ENCODE measurements around the gene TPRA1.

DNA sequence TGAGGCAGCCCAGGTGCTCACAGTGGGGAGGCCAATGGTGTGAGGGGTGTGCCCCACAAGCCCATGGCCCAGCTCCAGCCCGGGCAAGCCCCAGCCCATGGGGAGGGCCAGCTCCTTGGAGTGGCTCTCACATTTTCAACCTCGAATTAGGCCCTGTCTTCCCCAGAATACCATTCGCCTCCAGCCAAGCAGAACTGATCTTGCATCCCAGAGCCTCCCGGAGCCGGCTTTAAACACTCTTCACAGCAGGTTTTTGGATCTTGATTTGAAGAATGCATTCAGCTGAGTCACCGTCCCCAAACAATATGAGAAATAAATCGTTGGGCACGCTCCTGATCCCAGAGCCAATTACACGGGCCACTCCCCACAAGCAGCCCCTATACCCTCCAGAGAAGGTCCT, 23.7 kb downstream of the TPRA1 start:
- TF ChIP-seq POLR2A (IDR thresholded peaks at IDR 0.05): no peak
- TF ChIP-seq, protein P1, sequence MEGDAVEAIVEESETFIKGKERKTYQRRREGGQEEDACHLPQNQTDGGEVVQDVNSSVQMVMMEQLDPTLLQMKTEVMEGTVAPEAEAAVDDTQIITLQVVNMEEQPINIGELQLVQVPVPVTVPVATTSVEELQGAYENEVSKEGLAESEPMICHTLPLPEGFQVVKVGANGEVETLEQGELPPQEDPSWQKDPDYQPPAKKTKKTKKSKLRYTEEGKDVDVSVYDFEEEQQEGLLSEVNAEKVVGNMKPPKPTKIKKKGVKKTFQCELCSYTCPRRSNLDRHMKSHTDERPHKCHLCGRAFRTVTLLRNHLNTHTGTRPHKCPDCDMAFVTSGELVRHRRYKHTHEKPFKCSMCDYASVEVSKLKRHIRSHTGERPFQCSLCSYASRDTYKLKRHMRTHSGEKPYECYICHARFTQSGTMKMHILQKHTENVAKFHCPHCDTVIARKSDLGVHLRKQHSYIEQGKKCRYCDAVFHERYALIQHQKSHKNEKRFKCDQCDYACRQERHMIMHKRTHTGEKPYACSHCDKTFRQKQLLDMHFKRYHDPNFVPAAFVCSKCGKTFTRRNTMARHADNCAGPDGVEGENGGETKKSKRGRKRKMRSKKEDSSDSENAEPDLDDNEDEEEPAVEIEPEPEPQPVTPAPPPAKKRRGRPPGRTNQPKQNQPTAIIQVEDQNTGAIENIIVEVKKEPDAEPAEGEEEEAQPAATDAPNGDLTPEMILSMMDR (IDR thresholded peaks at IDR 0.05): no peak

All from testis (tissue), 2 donors.